Neural cell (in vitro differentiated cells): ENCODE results near the gene MTR.

Experiments used
- EZH2 ChIP-seq: fragments of 200-600, 300-800 bp; shearing (Covaris generic), sonication (generic); IDR thresholded peaks from 2 replicates; pipeline ENCODE4 v1.6.1; 2014; ENCODE audit warnings: antibody characterized with exemption, low read length, borderline replicate concordance, mild to moderate bottlenecking; ENCODE audit not compliant: insufficient read depth, poor library complexity, severe bottlenecking
- TF ChIP-seq, protein P1 (sequence below): fragments of 450-650 bp; IDR thresholded peaks from 2 replicates; pipeline ENCODE4 v1.5.1; 2014; ENCODE audit warnings: antibody characterized with exemption, mild to moderate bottlenecking, moderate library complexity; ENCODE audit not compliant: poor library complexity, severe bottlenecking

- TF ChIP-seq EZH2 = no peak
- TF ChIP-seq, protein P1, sequence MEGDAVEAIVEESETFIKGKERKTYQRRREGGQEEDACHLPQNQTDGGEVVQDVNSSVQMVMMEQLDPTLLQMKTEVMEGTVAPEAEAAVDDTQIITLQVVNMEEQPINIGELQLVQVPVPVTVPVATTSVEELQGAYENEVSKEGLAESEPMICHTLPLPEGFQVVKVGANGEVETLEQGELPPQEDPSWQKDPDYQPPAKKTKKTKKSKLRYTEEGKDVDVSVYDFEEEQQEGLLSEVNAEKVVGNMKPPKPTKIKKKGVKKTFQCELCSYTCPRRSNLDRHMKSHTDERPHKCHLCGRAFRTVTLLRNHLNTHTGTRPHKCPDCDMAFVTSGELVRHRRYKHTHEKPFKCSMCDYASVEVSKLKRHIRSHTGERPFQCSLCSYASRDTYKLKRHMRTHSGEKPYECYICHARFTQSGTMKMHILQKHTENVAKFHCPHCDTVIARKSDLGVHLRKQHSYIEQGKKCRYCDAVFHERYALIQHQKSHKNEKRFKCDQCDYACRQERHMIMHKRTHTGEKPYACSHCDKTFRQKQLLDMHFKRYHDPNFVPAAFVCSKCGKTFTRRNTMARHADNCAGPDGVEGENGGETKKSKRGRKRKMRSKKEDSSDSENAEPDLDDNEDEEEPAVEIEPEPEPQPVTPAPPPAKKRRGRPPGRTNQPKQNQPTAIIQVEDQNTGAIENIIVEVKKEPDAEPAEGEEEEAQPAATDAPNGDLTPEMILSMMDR = no peak
These were observed 44.2 kb upstream of the MTR start for GRCh38 chr1:236750928-236751327.
